H1 (cell line): Measurements from ENCODE around the gene OPN1SW. TPM values are rescaled to one million over a fixed set of nuclear protein-coding genes. Genes with fewer than 3 reads are reported as not detected.

ENCODE experiments used
- CTCF ChIA-PET: fragments of 300-600 bp; sonication (Branson Sonifier 250); formaldehyde crosslinking; loops from one replicate; lab custom pipeline; 2021; ENCODE audit not compliant: partially characterized antibody; lab: Charles Lee
- POLR2A ChIA-PET: fragments of 300-600 bp; sonication (Branson Sonifier 250); formaldehyde crosslinking; loops from one replicate; lab custom pipeline; 2021; ENCODE audit warnings: inconsistent platforms; ENCODE audit not compliant: partially characterized antibody; lab: Charles Lee
- DNase-seq, 2 experiments: peaks; one replicate each; pipeline versions ENCODE4 v3.0.0 to v3.0.0-alpha.2; 2010 to 2022; ENCODE audit warnings: low spot score in 2 of 2, low read depth in 1 of 2, mixed read lengths in 1 of 2
- FAIRE-seq: peaks from 2 replicates; lab custom pipeline; 2011; peaks lifted over from hg19 to GRCh38; lab: Jason Lieb, UNC
- H2AFZ ChIP-seq: 2 replicates; pipeline ENCODE4 v1.8.1; 2012; ENCODE audit warnings: low read length, inconsistent platforms
- H2AK5ac ChIP-seq: 2 replicates; pipeline ENCODE4 v1.6.1; 2013; ENCODE audit warnings: low read depth, low read length
- H2BK120ac ChIP-seq: replicated peaks from 2 replicates; pipeline ENCODE3; 2013; ENCODE audit warnings: low read depth, low read length, inconsistent platforms
- H2BK12ac ChIP-seq: 2 replicates; pipeline ENCODE4 v1.6.1; 2013; ENCODE audit warnings: low read depth, low read length
- H2BK15ac ChIP-seq: 2 replicates; pipeline ENCODE4 v1.6.1; 2013; ENCODE audit warnings: low read length
- H2BK20ac ChIP-seq: 2 replicates; pipeline ENCODE4 v1.6.1; 2013; ENCODE audit warnings: low read length
- H2BK5ac ChIP-seq: 2 replicates; pipeline ENCODE4 v1.6.1; 2013; ENCODE audit warnings: low read depth, low read length
- H3K14ac ChIP-seq: 2 replicates; pipeline ENCODE4 v1.6.1; 2013; ENCODE audit warnings: inconsistent platforms; ENCODE audit not compliant: insufficient read length
- H3K18ac ChIP-seq: 2 replicates; pipeline ENCODE4 v1.6.1; 2013; ENCODE audit warnings: low read length; ENCODE audit errors: extremely low read depth
- H3K23ac ChIP-seq: 2 replicates; pipeline ENCODE4 v1.6.1; 2013; ENCODE audit warnings: inconsistent platforms; ENCODE audit not compliant: insufficient read length
- H3K23me2 ChIP-seq: 2 replicates; pipeline ENCODE4 v1.6.1; 2013; ENCODE audit warnings: low read depth, low read length
- H3K27ac ChIP-seq: 2 replicates; pipeline ENCODE4 v1.6.1; 2011; ENCODE audit warnings: low read depth, low read length, inconsistent platforms
- H3K27me3 ChIP-seq, 4 experiments: replicated peaks in 1 of 4; 1 replicate in 1 of 4; 2 replicates in 3 of 4; pipeline versions ENCODE4 v1.6.1 to v1.8.1; 2011 to 2013; ENCODE audit warnings: low read length in 3 of 4, mild to moderate bottlenecking in 3 of 4, inconsistent platforms in 2 of 4, mixed read lengths in 2 of 4, moderate library complexity in 1 of 4; ENCODE audit not compliant: control insufficient read depth in 3 of 4, insufficient read depth in 3 of 4; ENCODE audit errors: extremely low read depth in 1 of 4
- H3K36me3 ChIP-seq, 4 experiments: 2 replicates each; pipeline versions ENCODE4 v1.6.1 to v1.8.1; 2011 to 2013; ENCODE audit warnings: mild to moderate bottlenecking in 4 of 4, low read length in 3 of 4, moderate library complexity in 2 of 4, control low read depth in 1 of 4, inconsistent platforms in 1 of 4; ENCODE audit not compliant: insufficient read depth in 4 of 4, control insufficient read depth in 2 of 4
- H3K4ac ChIP-seq: replicated peaks from 2 replicates; pipeline ENCODE3; 2013; ENCODE audit warnings: low read length, low read depth, mixed read lengths, inconsistent platforms; ENCODE audit not compliant: insufficient read length
- H3K4me1 ChIP-seq, 4 experiments: replicated peaks in 1 of 4; 1 replicate in 1 of 4; 2 replicates in 3 of 4; pipeline versions ENCODE4 v1.6.1 to v1.8.1; 2011 to 2013; ENCODE audit warnings: low read length in 3 of 4, inconsistent platforms in 2 of 4, mixed read lengths in 1 of 4; ENCODE audit not compliant: insufficient read depth in 4 of 4, control insufficient read depth in 3 of 4
- H3K4me2 ChIP-seq, 2 experiments: 2 replicates each; pipeline versions ENCODE4 v1.6.1 to v1.8.1; 2011 to 2013; ENCODE audit warnings: low read depth in 2 of 2, low read length in 2 of 2, control low read depth in 1 of 2, inconsistent platforms in 1 of 2, mild to moderate bottlenecking in 1 of 2; ENCODE audit not compliant: insufficient read depth in 1 of 2
- H3K4me3 ChIP-seq, 4 experiments: fragments of 200-600, 300-600 bp in 1 of 4; sonication (generic), shearing (Covaris generic), sonication (Bioruptor Twin) in 1 of 4; 2 replicates each; pipeline versions ENCODE4 v1.5.1 to v1.8.1; 2011 to 2016; ENCODE audit warnings: low read length in 4 of 4, low read depth in 3 of 4, control low read depth in 2 of 4, inconsistent platforms in 2 of 4, mild to moderate bottlenecking in 2 of 4, mixed read lengths in 1 of 4, moderate library complexity in 1 of 4; ENCODE audit not compliant: insufficient read depth in 2 of 4; ENCODE audit errors: extremely low read depth in 1 of 4
- H3K56ac ChIP-seq: replicated peaks from 2 replicates; pipeline ENCODE3; 2013; ENCODE audit warnings: low read depth, mild to moderate bottlenecking, mixed read lengths, low read length, inconsistent platforms; ENCODE audit not compliant: insufficient read length
- H3K79me1 ChIP-seq: 2 replicates; pipeline ENCODE4 v1.6.1; 2013; ENCODE audit warnings: low read depth, low read length, control low read depth
- H3K79me2 ChIP-seq, 2 experiments: 2 replicates each; pipeline versions ENCODE4 v1.6.1 to v1.8.1; 2012 to 2013; ENCODE audit warnings: low read length in 2 of 2, mild to moderate bottlenecking in 2 of 2, inconsistent platforms in 1 of 2; ENCODE audit not compliant: insufficient read depth in 2 of 2, control insufficient read depth in 1 of 2
- H3K9ac ChIP-seq, 4 experiments: replicated peaks in 1 of 4; 1 replicate in 1 of 4; 2 replicates in 3 of 4; pipeline versions ENCODE4 v1.6.1 to v1.8.1; 2011 to 2013; ENCODE audit warnings: low read depth in 3 of 4, low read length in 3 of 4, control low read depth in 2 of 4, mild to moderate bottlenecking in 2 of 4, moderate library complexity in 2 of 4, inconsistent platforms in 1 of 4; ENCODE audit errors: extremely low read depth in 1 of 4
- H3K9me3 ChIP-seq, 2 experiments: 2 replicates each; pipeline versions ENCODE4 v1.6.1 to v1.8.1; 2012 to 2013; ENCODE audit warnings: mild to moderate bottlenecking in 2 of 2, moderate library complexity in 2 of 2, control low read depth in 1 of 2, inconsistent platforms in 1 of 2, low read depth in 1 of 2, low read length in 1 of 2, mixed read lengths in 1 of 2; ENCODE audit not compliant: insufficient read depth in 2 of 2
- H4K20me1 ChIP-seq, 2 experiments: replicated peaks in 1 of 2; 2 replicates each; pipeline versions ENCODE3 to v1.8.1; 2011 to 2013; ENCODE audit warnings: inconsistent platforms in 2 of 2, low read length in 2 of 2, mild to moderate bottlenecking in 1 of 2; ENCODE audit not compliant: insufficient read depth in 2 of 2, control insufficient read depth in 1 of 2
- H4K5ac ChIP-seq: 2 replicates; pipeline ENCODE4 v1.6.1; 2013; ENCODE audit warnings: low read length, low read depth, mixed read lengths, inconsistent platforms; ENCODE audit not compliant: insufficient read length
- H4K8ac ChIP-seq: 2 replicates; pipeline ENCODE4 v1.8.0; 2013; ENCODE audit warnings: mild to moderate bottlenecking, moderate library complexity, low read length, inconsistent platforms; ENCODE audit not compliant: insufficient read depth; ENCODE audit errors: extremely low read depth
- H4K91ac ChIP-seq: replicated peaks from 2 replicates; pipeline ENCODE3; 2013; ENCODE audit warnings: low read length, mixed read lengths, inconsistent platforms; ENCODE audit not compliant: insufficient read length
- BCL11A ChIP-seq, 2 experiments: IDR thresholded peaks; one replicate each; pipeline ENCODE4 v1.6.1; 2011; ENCODE audit warnings: low read depth in 2 of 2, low read length in 2 of 2, mild to moderate bottlenecking in 2 of 2
- CHD1 ChIP-seq: IDR thresholded peaks from 2 replicates; pipeline ENCODE4 v1.6.1; 2012; ENCODE audit warnings: low read depth, low read length, improper control_type of control experiment
- GABPA ChIP-seq: IDR thresholded peaks from 2 replicates; pipeline ENCODE4 v1.6.1; 2011; ENCODE audit warnings: mild to moderate bottlenecking, low read length, moderate library complexity, borderline replicate concordance; ENCODE audit not compliant: insufficient read depth
- JUN ChIP-seq: IDR thresholded peaks from 2 replicates; pipeline ENCODE4 v1.6.1; 2011; ENCODE audit warnings: low read depth, mild to moderate bottlenecking, improper control_type of control experiment, low read length
- MAFK ChIP-seq: IDR thresholded peaks from 2 replicates; pipeline ENCODE4 v1.6.1; 2012; ENCODE audit warnings: low read depth, mild to moderate bottlenecking, improper control_type of control experiment, low read length
- POLR2AphosphoS5 ChIP-seq: IDR thresholded peaks from 2 replicates; pipeline ENCODE4 v1.6.1; 2011; ENCODE audit warnings: low read depth, low read length
- RAD21 ChIP-seq, 2 experiments: IDR thresholded peaks in 1 of 2; conservative IDR thresholded peaks in 1 of 2; 2 replicates each; pipeline ENCODE4 v1.6.1; 2011; ENCODE audit warnings: low read depth in 2 of 2, low read length in 2 of 2, improper control_type of control experiment in 1 of 2, inconsistent platforms in 1 of 2, mild to moderate bottlenecking in 1 of 2, moderate library complexity in 1 of 2
- SIN3A ChIP-seq, 2 experiments: IDR thresholded peaks in 1 of 2; conservative IDR thresholded peaks in 1 of 2; 2 replicates each; pipeline ENCODE4 v1.6.1; 2011 to 2012; ENCODE audit warnings: low read length in 2 of 2, improper control_type of control experiment in 1 of 2, low read depth in 1 of 2, mild to moderate bottlenecking in 1 of 2
- SP4 ChIP-seq: IDR thresholded peaks from 2 replicates; pipeline ENCODE4 v1.6.1; 2012; ENCODE audit warnings: low read length, inconsistent platforms
- SRF ChIP-seq: IDR thresholded peaks from 2 replicates; pipeline ENCODE4 v1.6.1; 2011; ENCODE audit warnings: mild to moderate bottlenecking, low read depth, low read length, moderate library complexity
- SUZ12 ChIP-seq: fragments of 200-600 bp; sonication (generic); IDR thresholded peaks from 2 replicates; pipeline ENCODE4 v1.6.1; 2012; ENCODE audit warnings: mild to moderate bottlenecking, inconsistent platforms, low read length, moderate library complexity, mixed read lengths
- WGBS, 2 experiments: shearing (Covaris generic) in 1 of 2; methylation state at CpG; one replicate each; pipeline versions ENCODE4 v1.1.6 to v1.1.7; 2013 to 2015; ENCODE audit warnings: low lambda C conversion rate in 2 of 2, mixed read lengths in 2 of 2, inconsistent platforms in 1 of 2, low coverage in 1 of 2, missing lambda C conversion rate in 1 of 2; ENCODE audit not compliant: insufficient replicate concordance in 2 of 2, insufficient coverage in 1 of 2, insufficient read length in 1 of 2; ENCODE audit errors: extremely low coverage in 1 of 2, missing lambda C conversion rate in 1 of 2; 5-methylcytosine and 5-hydroxymethylcytosine counted together
- polyA plus RNA-seq, 7 experiments: library from polyadenylated mRNA; depleted of rRNA in 3 of 7; stranded (reverse) in 5 of 7; unstranded in 2 of 7; fragments of >200 nt in 5 of 7; fragments of 200-250 nt in 2 of 7; gene quantifications; 1 replicate in 5 of 7; 2 replicates in 1 of 7; 4 replicates in 1 of 7; pipeline versions ENCODE4 v1.2.1 to v1.2.3, GENCODE V29; 2011 to 2013; ENCODE audit warnings: missing spikeins in 2 of 7, mixed read lengths in 2 of 7
- total RNA-seq: library from RNA; stranded (reverse); fragmentation: NEBNext Ultra II Directional; extraction: Animal tissue kit (Norgen Biotek cat#: 25700); gene quantifications from 2 replicates; pipeline ENCODE4 v1.2.1, GENCODE V29; 2021

OPN1SW gene
- total and polyA plus RNA-seq, 2 of the 8 experiments (the other 6 are each of a cell fraction or from before 2014, with no cell fraction given) = not detected

GRCh38 chr7:128729494-128729893 lies 46.1 kb downstream of the OPN1SW start:
- H2BK5ac ChIP-seq = no peak overlapping the region
- H4K20me1 ChIP-seq = no peaks in the 10 kb centered on the region
- H3K27me3 ChIP-seq = no peaks in the 10 kb centered on the region
- H2BK12ac ChIP-seq = no peak overlapping the region
- WGBS, 2 experiments = 93% methylated on average over 4 of the region's 4 CpGs; no CpG with 5 or more reads in 1 of the 2 experiments
- H4K8ac ChIP-seq = no peak overlapping the region
- H2AK5ac ChIP-seq = no peak overlapping the region
- FAIRE-seq = no peak
- no peak overlapping the region for H2BK120ac ChIP-seq
- no peaks in the 10 kb centered on the region for H3K79me2 ChIP-seq
- no peak for DNase-seq
- H3K27ac ChIP-seq = no peak overlapping the region
- H3K14ac ChIP-seq = no peak overlapping the region
- H3K4me3 ChIP-seq = no peak overlapping the region
- ChIA-PET POLR2A (interaction anchor here (1.1 kb wide), 1 partner anchor 9 kb away, joined by 5 read pairs; the partner anchor contains the start of gene CALU), CTCF (interaction anchor here (1.5 kb wide), 1 partner anchor 9 kb away, joined by 4 read pairs; no protein-coding TSS in a partner anchor)
- H3K79me1 ChIP-seq = no peaks in the 10 kb centered on the region
- no peak overlapping the region for H2BK15ac ChIP-seq
- no peak overlapping the region for H3K56ac ChIP-seq
- no peak overlapping the region for H4K91ac ChIP-seq
- no peak overlapping the region for H3K4me2 ChIP-seq
- H3K9me3 ChIP-seq = no peaks in the 10 kb centered on the region
- H3K4ac ChIP-seq = no peak overlapping the region
- H2AFZ ChIP-seq = no peak overlapping the region
- H4K5ac ChIP-seq = no peak overlapping the region
- H3K36me3 ChIP-seq = peaks cover 0 to 3% (median 0%) of the 10 kb centered on the region in 4 experiments; a peak in 1 of 8 replicates
- no peak for TF ChIP-seq JUN
- TF ChIP-seq SP4 = no peak
- TF ChIP-seq SRF = no peak
- TF ChIP-seq SIN3A (conservative IDR thresholded peaks at IDR 0.05 in 1 of 2, IDR thresholded peaks at IDR 0.05 in 1 of 2; ENCODE audit: low read depth in 1 of 2, low read length in 2 of 2) = no peak
- no peak for TF ChIP-seq MAFK
- no peak for TF ChIP-seq CHD1
- TF ChIP-seq BCL11A (IDR thresholded peaks at IDR 0.05; ENCODE audit: low read depth in 2 of 2, low read length in 2 of 2) = no peak
- no peak for TF ChIP-seq SUZ12
- no peak for TF ChIP-seq GABPA
- TF ChIP-seq RAD21 (IDR thresholded peaks at IDR 0.05 in 1 of 2, conservative IDR thresholded peaks at IDR 0.05 in 1 of 2; ENCODE audit: low read depth in 2 of 2, low read length in 2 of 2) = no peak
- TF ChIP-seq POLR2AphosphoS5 = no peak
- H3K18ac ChIP-seq = no peak overlapping the region
- H2BK20ac ChIP-seq = no peak overlapping the region
- no peak overlapping the region for H3K23ac ChIP-seq
- no peak overlapping the region for H3K9ac ChIP-seq
- H3K4me1 ChIP-seq = no peaks in the 10 kb centered on the region
- no peaks in the 10 kb centered on the region; the same call in 1 of the 2 replicates for H3K23me2 ChIP-seq
